Smooth muscle cell of trachea (primary cell): ENCODE results near the gene SH3YL1. TPM values are rescaled to one million over a fixed set of nuclear protein-coding genes. Genes with fewer than 3 reads are reported as not detected.

ENCODE experiments used
- total RNA-seq: library from RNA; depleted of rRNA; stranded (reverse); fragments of >200 nt; gene quantifications from 2 replicates; pipeline ENCODE4 v1.2.1, GENCODE V29; 2014

SH3YL1 gene
- 49.3 and 76.7 TPM in 2 replicates for total RNA-seq

GRCh38 chr2:263774-264492 is at the start of gene SH3YL1:
Gene SH3YL1, minus strand, starts transcription at chr2:264032. Its CDS starts 48 bp downstream, at chr2:263984.

GRCh38 chr2:287911-288757 is 24.3 kb upstream of the SH3YL1 start, which contains the start of gene ALKAL2:
Gene ALKAL2, minus strand, starts transcription at chr2:288091. Its CDS starts 256 bp downstream, at chr2:287835.

GRCh38 chr2:264493-265468 is 949 bp upstream of the SH3YL1 start, which contains the start of gene ACP1:
Gene ACP1, plus strand, starts transcription at chr2:264947. Its CDS starts 18 bp downstream, at chr2:264965.

Other genes with a start within 250 kb of the SH3YL1 start
- gene FAM110C, start 217.5 kb downstream of the SH3YL1 start, total RNA-seq: under 0.01 TPM in 1 of 2 replicates, not detected in the other
- gene ACP1, start 915 bp upstream of the SH3YL1 start, total RNA-seq: 86.8 and 96.4 TPM in 2 replicates
- gene ALKAL2, start 24.1 kb upstream of the SH3YL1 start, total RNA-seq: not detected in 2 replicates